Measurements from ENCODE around the gene ENPEP. TPM values are rescaled to one million over a fixed set of nuclear protein-coding genes. Genes with fewer than 3 reads are reported as not detected.

Gene ENPEP
- total RNA-seq, 4 donors from 2014 or later = 2.0 to 6.6 (median 2.4) TPM

GRCh38 chr4:110504084-110504435 is 28.1 kb downstream of the ENPEP start:
- 45 to 70% methylated on average over 2 of the region's 2 CpGs for WGBS, 2 donors
- no peaks in the 10 kb centered on the region for H3K36me3 ChIP-seq
- H3K4me3 ChIP-seq (replicated peaks in 1 of 3) = no peak overlapping the region
- no peak for TF ChIP-seq CTCF (IDR thresholded peaks at IDR 0.05)
- TF ChIP-seq POLR2A (IDR thresholded peaks at IDR 0.05) = no peak
- no peak for DNase-seq
- H3K4me1 ChIP-seq = no peaks in the 10 kb centered on the region
- no peaks in the 10 kb centered on the region for H3K27me3 ChIP-seq
- intact Hi-C loops (cut with DNase I) = no loop called here
- no peak overlapping the region for H3K27ac ChIP-seq
- H3K9me3 ChIP-seq = no peaks in the 10 kb centered on the region

GRCh38 chr4:110505440-110505839 is 29.5 kb downstream of the ENPEP start:
- no peak for DNase-seq
- no peaks in the 10 kb centered on the region for H3K9me3 ChIP-seq
- no peaks in the 10 kb centered on the region for H3K4me1 ChIP-seq
- 86 to 90% methylated on average over 2 of the region's 2 CpGs for WGBS, 2 donors
- no peaks in the 10 kb centered on the region for H3K36me3 ChIP-seq
- H3K27ac ChIP-seq = no peak overlapping the region
- intact Hi-C loops (cut with DNase I) = no loop called here
- no peaks in the 10 kb centered on the region for H3K27me3 ChIP-seq
- H3K4me3 ChIP-seq (replicated peaks in 1 of 3) = no peak overlapping the region
- no peak for TF ChIP-seq CTCF (IDR thresholded peaks at IDR 0.05)
- TF ChIP-seq POLR2A (IDR thresholded peaks at IDR 0.05) = no peak

- no peaks in the 10 kb centered on the region for H3K27me3 ChIP-seq
- WGBS, 2 donors = 79 to 91% methylated on average over 4 of the region's 4 CpGs
- H3K27ac ChIP-seq = no peak overlapping the region
- H3K4me3 ChIP-seq (replicated peaks in 1 of 3) = no peak overlapping the region
- intact Hi-C loops (cut with DNase I) = no loop called here
- DNase-seq = no peak
- TF ChIP-seq POLR2A (IDR thresholded peaks at IDR 0.05) = no peak
- peak in 1 of 6 experiments; percentile 16 for TF ChIP-seq CTCF (IDR thresholded peaks at IDR 0.05)
- H3K36me3 ChIP-seq = no peaks in the 10 kb centered on the region
- no peaks in the 10 kb centered on the region for H3K4me1 ChIP-seq
- no peaks in the 10 kb centered on the region for H3K9me3 ChIP-seq
Observed at GRCh38 chr4:110508827-110509710, 33.1 kb downstream of the ENPEP start.

GRCh38 chr4:110510277-110510676 is 34.3 kb downstream of the ENPEP start:
- H3K36me3 ChIP-seq = no peaks in the 10 kb centered on the region
- no peak for DNase-seq
- H3K27ac ChIP-seq = no peak overlapping the region
- TF ChIP-seq CTCF (IDR thresholded peaks at IDR 0.05) = no peak
- no peak for TF ChIP-seq POLR2A (IDR thresholded peaks at IDR 0.05)
- no peak overlapping the region for H3K4me3 ChIP-seq (replicated peaks in 1 of 3)
- H3K27me3 ChIP-seq = no peaks in the 10 kb centered on the region
- 66 to 74% methylated on average over 2 of the region's 2 CpGs for WGBS, 2 donors
- H3K9me3 ChIP-seq = no peaks in the 10 kb centered on the region
- H3K4me1 ChIP-seq = no peaks in the 10 kb centered on the region
- intact Hi-C loops (cut with DNase I) = no loop called here

- intact Hi-C loops (cut with DNase I) = no loop called here
- Histone ChIP-seq H3K27me3 (no peaks in the 10 kb centered on the region), H3K4me3 (replicated peaks in 1 of 3) (no peak overlapping the region), H3K4me1 (no peaks in the 10 kb centered on the region), H3K27ac (no peak overlapping the region), H3K36me3 (no peaks in the 10 kb centered on the region), H3K9me3 (no peaks in the 10 kb centered on the region)
- no peak for DNase-seq
- TF ChIP-seq POLR2A (IDR thresholded peaks at IDR 0.05) (no peak), CTCF (IDR thresholded peaks at IDR 0.05) (peak; percentile 21 to 71 (median 52))
- 39 to 42% methylated on average over 4 of the region's 4 CpGs for WGBS, 2 donors
Observed at GRCh38 chr4:110510955-110511544, 35.1 kb downstream of the ENPEP start.

Measured in thyroid gland (tissue), 4 donors.